NT2/D1 (cell line): ENCODE data around the gene DPEP2.

Experiments used
- YY1 ChIP-seq: IDR thresholded peaks from 2 replicates; pipeline ENCODE4 v1.6.1; 2011; ENCODE audit not compliant: insufficient read length, insufficient read depth
- ZNF274 ChIP-seq: IDR thresholded peaks from 2 replicates; pipeline ENCODE4 v1.6.1; 2011; ENCODE audit warnings: mild to moderate bottlenecking, low read depth, low read length

DNA sequence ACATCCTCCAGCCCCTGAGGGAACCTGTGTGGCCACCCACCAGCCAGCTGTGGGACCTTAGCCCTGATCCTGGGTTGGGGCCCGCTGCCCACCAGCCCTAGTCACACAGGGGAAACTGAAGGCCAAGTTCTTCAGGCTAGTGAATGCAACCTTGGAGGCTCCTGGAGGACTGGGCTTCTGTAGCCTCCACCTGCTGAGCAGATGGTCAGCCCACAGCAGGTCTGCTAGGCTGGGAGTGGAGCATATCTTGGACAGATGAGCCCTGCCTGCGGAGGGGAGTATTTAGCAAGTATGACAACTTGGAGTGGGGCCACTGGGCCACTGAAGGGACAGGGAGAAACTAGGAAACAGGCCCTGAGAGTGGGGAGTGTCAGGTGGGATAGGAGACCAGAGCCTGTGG is 23.1 kb downstream of the DPEP2 start:
- TF ChIP-seq ZNF274 (no peak), YY1 (no peak)
